Head of caudate nucleus (tissue), 42 donors: ENCODE results near the gene DNAJB1.
A peak's percentile ranks its signal among the peaks of the same experiment; 100 is the strongest.
"Not testable (repeated sequence)": the region's sequence is repeated elsewhere in the genome, so short reads cannot be mapped to it uniquely, and the experiment has no call there.

Source experiments
- DNase-seq, 42 donors: peaks; one replicate each; pipeline versions ENCODE4 v3.0.0 to v3.0.0-alpha.2; 2020 to 2021; ENCODE audit warnings: mixed read lengths in 7 of 42
- intact Hi-C: fragments of 100-400 bp; cut with DNase I; formaldehyde crosslinking; loops from one replicate; pipeline ENCODE4 v1.15.0; 2022

DNAJB1 gene

GRCh38 chr19:14504575-14504974 is 13.6 kb downstream of the DNAJB1 start:
- DNase-seq, intact Hi-C loops: not testable (repeated sequence)

- intact Hi-C loops, result no loop called here
- no peak for DNase-seq
These were observed 14.9 kb downstream of the DNAJB1 start for GRCh38 chr19:14503285-14503684.

- intact Hi-C loops, result no loop called here
- DNase-seq, result no peak
These were observed 15.7 kb downstream of the DNAJB1 start for GRCh38 chr19:14502334-14503092.

- intact Hi-C loops, result loop anchor here (5.0 kb wide), 1 partner anchor 290 kb away; the partner anchor contains the start of gene ADGRL1
- peak in 38 of 42 donors; percentile 33 to 84 (median 66) for DNase-seq
These were observed 20.8 kb downstream of the DNAJB1 start for GRCh38 chr19:14497228-14497921.

- no peak for DNase-seq
- intact Hi-C loops, result loop anchor here (5.0 kb wide), 1 partner anchor 290 kb away; the partner anchor contains the start of gene ADGRL1
These were observed 21.4 kb downstream of the DNAJB1 start for GRCh38 chr19:14496834-14497227.

- peak; percentile 96 to 100 (median 98) for DNase-seq
- intact Hi-C loops, result loop anchor here (5.0 kb wide), 1 partner anchor 289 kb away; the partner anchor contains the start of gene ADGRL1
These were observed 22.0 kb downstream of the DNAJB1 start, which contains the start of gene GIPC1 for GRCh38 chr19:14496029-14496833. GIPC1 (minus strand) TSS chr19:14496127; CDS start chr19:14482976, 13,151 bp downstream.

GRCh38 chr19:14495672-14496028 is 22.5 kb downstream of the DNAJB1 start:
- peak in 3 of 42 donors; percentile 27 to 52 (median 28) for DNase-seq

GRCh38 chr19:14494910-14495671 is 23.1 kb downstream of the DNAJB1 start:
- DNase-seq, result no peak
- intact Hi-C loops, result loop anchor here (5.0 kb wide), 1 partner anchor 288 kb away; the partner anchor contains the start of gene ADGRL1

More at GRCh38 chr19:14495672-14496028, 22.5 kb downstream of the DNAJB1 start:
- intact Hi-C loops, result loop anchor here (5.0 kb wide), 1 partner anchor 288 kb away; the partner anchor contains the start of gene ADGRL1

GRCh38 chr19:14494411-14494810 is 23.8 kb downstream of the DNAJB1 start:
- no peak for DNase-seq
- intact Hi-C loops, result no loop called here

- intact Hi-C loops, result no loop called here
- no peak for DNase-seq
These were observed 25.4 kb downstream of the DNAJB1 start for GRCh38 chr19:14492756-14493337.

- no peak for DNase-seq
- intact Hi-C loops, result no loop called here
These were observed 30.6 kb downstream of the DNAJB1 start for GRCh38 chr19:14487370-14488125.

- DNase-seq, result no peak
- intact Hi-C loops, result no loop called here
These were observed 35.8 kb downstream of the DNAJB1 start for GRCh38 chr19:14482172-14482941.

GRCh38 chr19:14480700-14481079 is 37.5 kb downstream of the DNAJB1 start:
- no peak for DNase-seq
- intact Hi-C loops, result no loop called here

- intact Hi-C loops, result no loop called here
- DNase-seq, result peak in 23 of 42 donors; percentile 37 to 80 (median 54)
These were observed 38.1 kb downstream of the DNAJB1 start for GRCh38 chr19:14479975-14480699.

- intact Hi-C loops, result no loop called here
These were observed 38.8 kb downstream of the DNAJB1 start for GRCh38 chr19:14479309-14479974.

More at GRCh38 chr19:14479309-14479974, 38.8 kb downstream of the DNAJB1 start:
- no peak for DNase-seq
